M059J (cell line): ENCODE results near the gene DNMT3A. TPM values are rescaled to one million over a fixed set of nuclear protein-coding genes. Genes with fewer than 3 reads are reported as not detected.
A peak's percentile ranks its signal among the peaks of the same experiment; 100 is the strongest.

Experiments
- DNase-seq: peaks from one replicate; pipeline ENCODE4 v3.0.0-alpha.2; 2012; ENCODE audit warnings: low read depth
- total RNA-seq: library from RNA; depleted of rRNA; stranded (reverse); fragments of >200 nt; shearing (Covaris generic); gene quantifications from 2 replicates; pipeline ENCODE4 v1.2.3, GENCODE V29; 2014

Gene DNMT3A
- total RNA-seq, 1 experiment from 2014 or later = 3.9 TPM

DNA sequence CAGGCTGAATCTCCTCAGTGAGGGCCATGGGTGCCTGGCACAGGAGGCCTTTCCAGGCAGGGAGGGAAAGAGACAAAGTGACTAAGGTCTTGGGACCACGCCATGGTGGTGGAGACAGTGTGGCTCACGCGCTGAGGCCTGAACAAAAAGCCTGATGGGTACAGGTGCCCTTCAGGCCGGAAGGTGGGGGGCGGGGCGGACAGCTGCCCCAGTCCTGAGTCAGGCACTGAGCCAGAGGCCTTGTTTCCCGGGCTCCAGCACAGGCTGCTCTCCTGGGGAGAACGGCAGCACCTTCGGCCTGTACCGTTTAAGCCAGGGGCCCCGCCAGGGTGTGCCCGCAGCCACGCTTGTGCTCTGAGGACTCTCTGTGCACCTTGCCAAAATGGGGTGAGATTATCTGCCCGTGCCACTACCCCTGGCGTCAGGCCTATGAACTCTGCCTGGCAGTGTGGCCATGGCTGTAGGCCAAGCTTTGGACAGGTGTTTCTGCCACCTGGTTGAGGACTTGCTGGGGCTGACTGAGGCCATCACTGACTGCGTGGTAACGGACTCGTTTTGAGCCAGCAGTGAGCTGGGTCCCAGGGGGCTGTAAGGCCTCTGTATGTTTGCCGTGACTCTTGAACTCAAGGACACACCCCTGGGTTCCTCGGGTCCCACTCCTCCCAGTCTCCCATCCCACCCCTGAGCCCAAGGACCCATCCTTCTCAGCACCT lies 31.7 kb upstream of the DNMT3A start:
- no peak for DNase-seq

DNA sequence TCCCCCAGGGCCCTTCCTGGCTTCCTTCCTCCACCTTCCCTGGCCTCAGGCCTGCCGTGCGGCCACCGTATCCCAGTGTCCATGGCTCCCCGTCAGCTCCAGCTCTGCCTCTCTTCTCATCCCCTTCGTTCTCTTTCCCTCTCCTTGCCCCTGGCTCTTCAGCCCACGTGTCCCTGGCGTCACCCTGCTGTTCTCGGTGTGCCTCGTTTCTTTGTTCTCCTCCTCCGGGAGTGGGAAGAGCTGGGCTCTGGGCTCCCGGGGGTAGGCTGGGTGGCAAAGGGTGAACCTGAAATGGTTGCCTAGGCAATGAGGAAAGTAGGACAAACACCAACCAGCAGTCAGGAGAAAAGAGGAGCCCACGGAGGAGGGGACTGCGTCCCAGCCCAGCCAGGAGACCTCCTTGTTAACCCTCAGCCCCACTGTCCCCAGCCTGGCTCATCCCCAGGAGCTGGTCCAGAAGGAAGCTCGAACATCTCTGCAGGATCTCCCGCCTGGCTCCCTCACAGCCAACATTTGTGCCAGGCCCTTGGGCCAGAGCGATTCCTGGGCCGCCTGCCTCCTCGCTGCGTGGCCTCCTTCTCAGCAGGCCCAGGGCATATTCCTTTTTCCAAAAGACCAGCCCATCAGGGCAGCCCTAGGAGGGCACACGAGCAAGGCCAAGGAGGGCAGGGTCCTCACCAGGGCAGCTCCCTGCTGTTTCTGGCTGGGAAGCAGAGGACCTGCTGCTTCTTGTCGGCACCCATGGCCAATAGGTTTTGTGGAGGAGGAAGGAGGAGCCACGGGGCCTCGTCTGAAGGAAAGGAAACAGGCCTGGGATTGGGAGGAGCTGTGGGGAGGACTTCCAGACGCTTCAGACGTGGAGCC lies 30.9 kb upstream of the DNMT3A start:
- DNase-seq = no peak

DNA sequence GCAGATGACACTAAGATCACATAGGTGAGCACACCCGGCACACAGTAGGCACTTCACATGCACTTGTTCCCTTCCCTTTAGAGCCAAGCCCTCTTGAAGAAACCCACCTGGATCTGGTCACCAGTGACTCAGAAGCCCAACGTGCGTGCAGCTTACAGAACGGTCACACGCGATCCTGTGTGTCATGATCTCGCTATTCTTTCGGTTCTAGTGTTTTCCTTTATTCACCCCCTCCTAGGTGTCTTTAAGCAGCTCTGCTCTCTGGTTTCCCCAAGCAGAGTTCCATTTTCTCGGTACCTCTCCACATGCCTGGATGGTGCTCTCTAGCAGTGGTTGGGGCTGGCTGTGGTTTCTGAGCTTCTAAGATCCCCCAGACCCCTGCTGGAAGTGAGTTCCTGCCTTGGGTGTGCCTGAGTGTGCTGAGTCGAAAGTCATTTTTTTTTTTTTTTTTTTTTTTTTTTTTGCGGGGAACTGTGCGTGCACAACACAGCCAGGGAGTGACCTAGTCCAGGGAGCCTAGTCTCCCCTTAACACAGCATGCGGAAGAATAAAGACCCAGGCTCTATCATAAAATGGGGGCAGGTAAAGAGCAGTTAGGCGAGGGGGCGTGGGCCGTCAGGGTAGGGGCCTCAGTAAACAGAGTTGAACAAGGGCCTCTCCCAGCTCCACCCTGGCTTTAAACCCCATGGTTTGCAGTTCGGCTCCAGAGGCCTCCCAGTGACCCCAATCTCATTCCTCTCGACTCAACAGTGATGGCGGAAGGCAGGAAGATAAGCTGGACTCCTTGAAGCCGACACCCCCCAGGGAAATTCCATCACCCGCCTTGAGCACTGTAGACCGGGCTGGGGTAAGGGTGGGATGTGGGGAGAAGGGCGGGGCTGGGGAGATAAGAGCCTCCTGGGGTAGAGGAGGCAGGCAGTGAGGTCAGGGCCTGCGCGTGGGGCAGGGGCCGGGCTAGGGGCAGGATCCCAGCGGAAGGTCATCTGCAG lies 29.8 kb upstream of the DNMT3A start:
- DNase-seq = no peak

DNA sequence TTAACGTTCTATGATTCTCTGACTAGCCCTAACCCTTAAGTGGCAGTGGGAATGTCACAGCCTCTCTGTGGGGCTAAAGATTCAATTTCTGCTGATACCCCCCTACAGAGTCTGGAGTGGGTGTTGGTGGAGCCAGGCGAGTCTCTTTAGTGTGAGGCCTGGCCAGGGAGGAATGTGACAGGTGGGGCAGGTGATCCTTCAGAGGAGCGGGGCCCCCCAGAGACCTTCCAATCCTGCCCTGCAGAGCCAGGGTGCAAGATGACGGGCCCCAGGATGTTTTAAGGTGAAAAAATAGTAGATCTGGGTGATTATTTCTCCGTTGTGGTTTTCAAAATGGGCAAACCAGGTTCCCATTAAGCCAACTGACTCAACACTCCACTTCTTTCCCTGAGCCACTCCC lies 28.2 kb upstream of the DNMT3A start:
- DNase-seq = no peak

DNA sequence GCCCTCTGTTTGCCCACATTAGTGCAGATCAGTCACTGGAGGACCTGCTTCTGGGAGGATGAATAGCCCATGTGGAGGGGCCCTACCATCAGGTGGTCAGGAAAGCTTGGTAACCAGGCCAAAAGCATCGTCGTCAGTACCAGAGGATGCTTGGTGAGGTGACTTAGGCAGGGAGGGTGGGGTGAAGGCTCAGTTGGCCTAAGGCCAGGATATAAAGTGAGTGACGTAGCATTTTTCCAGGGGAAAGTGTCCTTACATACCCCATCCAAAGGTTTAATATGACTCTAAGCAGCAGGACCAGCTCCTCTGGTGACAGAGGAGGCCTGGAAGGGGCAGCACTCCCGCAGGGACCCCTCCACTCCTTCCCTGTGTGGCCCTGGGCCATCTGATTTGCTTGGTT lies 27.7 kb upstream of the DNMT3A start:
- DNase-seq = no peak

DNA sequence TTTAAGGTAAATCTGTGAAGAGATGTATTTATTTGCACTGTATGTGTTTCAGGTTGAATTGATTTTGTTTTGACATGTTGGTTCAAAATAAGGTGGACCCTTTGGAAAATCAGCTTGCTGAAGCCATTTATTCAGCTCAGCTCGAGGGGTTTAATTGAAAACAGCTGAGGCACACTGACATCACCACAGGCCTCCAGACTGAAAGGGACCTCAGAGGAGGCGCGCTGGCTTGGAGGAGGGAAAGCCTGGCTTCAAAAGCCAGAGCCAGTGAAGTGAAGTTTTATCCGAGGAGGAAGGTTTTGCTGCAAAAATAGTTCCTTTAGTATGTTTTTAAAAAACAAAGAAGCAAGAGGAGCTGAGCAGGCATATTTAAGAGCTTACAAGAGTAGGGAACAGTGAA lies 26.9 kb upstream of the DNMT3A start:
- DNase-seq = no peak

DNA sequence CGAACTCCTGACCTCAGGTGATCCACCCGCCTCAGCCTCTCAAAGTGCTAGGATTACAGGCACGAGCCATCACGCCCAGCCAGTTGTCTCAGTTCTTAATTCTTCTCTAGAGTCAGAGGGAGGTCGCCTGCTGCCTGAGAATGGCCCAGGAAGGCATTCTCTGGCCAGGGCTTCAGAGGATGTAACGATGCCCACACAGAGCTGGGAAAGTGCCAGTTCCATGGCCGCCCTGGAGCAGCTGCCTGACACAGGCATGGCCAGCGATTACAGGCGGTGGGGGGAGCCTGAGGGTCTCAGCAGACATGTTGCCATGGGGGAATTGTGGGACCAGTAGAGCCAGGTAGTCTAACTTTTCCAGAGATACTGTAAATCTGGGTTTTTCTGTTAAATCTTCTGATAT lies 25.6 kb upstream of the DNMT3A start:
- DNase-seq = no peak

DNA sequence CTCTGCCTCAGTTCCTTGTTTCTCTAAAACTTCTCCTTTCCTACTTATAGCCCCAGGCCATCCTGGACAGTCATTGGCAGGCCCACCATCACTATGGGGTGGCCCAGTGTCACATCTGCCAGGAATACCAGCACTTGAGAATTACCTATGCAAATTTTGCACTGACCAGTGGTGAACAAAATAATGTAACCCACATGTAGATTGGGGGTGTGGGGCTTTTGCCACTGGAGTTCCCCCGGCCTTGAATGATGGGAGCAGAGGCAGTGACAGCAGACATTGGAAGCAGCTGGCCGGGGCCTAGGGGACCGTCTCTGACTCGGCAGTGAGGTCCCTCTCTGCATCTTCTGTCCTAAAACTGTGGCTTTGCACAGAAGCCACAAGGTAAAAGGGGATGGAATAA lies 24.9 kb upstream of the DNMT3A start:
- no peak for DNase-seq

DNA sequence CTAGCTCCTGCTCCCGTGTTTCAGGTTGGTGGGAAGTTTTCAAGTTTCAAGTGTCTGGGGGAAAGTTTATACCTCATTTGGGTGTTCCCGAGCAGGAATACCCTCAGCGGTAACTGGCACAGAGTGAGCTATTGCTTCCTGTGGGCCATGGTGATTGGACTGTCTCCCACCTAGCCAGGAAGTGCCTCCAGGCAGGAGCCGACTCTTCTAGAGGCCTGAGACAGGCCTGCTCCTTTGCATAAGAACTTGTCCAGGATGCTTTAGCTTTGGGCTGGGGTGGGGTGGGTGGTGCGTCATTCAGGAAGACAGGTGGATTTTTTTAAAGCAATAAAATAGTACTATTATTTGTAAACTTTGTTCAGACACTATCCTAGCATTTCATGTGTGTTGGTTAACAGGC lies 23.5 kb upstream of the DNMT3A start:
- peak; percentile 57 for DNase-seq

DNA sequence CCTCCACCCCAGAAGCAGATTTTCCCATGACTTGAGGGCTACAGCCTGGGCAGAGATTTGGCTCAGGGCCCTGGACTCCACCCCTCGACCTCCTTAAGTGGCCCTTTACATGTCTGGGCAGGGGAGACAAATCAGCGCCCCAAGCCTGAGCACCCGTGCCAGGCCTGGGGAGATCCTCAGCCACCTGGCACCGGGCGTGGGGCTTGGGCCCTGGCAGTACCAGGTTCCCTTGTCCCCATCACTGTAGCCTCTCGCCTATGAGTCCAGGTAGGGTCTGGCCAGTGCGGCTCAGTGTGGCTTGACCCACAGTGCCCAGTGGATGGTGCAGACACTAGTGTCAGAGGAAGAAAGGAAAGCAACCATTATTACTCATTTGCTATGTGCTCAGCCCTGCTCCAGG lies 22.0 kb upstream of the DNMT3A start:
- DNase-seq = no peak

DNA sequence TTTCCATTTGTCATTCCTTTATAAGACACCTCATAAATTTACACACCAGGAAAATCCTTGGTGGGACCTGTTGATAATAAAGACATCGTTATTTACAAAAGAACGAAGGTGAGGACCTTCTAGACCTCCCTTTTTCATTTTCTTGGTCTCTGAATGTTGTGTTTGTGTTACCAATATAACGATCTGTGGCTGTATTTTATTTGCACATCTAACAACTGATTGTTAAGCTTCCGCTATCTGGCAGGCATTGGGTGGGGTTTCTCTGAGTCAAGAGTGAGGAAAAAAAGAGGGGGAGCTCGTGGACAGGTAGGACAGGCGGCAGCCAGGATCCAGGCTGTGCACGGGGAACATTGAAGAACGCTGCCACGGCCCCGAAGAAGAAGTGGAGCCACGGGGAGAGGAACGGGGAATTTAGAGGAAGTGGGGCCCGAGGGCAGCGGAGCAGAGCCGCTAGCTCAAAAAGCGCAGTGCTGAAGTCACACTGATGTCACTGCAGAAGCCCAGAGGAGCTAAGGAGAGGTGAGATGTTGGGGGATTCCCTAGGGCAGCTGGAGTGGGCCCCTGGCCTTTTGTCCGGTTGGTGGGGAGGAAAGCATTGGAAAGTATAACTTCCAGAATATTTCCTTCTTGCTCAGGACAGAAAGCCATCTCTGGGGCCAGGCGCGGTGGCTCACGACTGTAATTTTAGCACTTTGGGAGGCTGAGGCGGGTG lies 20.9 kb upstream of the DNMT3A start:
- no peak for DNase-seq

DNA sequence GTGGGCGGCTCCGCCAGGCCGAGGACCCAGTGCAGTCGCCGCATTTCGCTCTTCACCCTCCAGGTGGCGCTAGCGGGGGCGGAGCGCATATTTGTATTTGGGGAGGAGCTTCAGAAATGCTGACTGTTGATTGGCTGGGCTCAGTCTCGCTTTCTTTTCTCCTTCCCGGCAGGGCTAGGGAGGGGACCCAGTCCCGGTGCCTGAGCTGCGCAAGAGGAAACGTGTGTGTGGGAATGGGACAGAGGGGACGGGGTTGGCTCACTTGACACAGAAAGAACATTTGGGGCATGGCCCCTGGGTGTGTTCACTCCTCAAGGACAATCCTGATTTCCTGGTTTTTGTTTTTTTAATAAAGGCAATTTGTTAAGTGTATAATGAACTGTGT lies 20.3 kb upstream of the DNMT3A start:
- DNase-seq = peak; percentile 85

DNA sequence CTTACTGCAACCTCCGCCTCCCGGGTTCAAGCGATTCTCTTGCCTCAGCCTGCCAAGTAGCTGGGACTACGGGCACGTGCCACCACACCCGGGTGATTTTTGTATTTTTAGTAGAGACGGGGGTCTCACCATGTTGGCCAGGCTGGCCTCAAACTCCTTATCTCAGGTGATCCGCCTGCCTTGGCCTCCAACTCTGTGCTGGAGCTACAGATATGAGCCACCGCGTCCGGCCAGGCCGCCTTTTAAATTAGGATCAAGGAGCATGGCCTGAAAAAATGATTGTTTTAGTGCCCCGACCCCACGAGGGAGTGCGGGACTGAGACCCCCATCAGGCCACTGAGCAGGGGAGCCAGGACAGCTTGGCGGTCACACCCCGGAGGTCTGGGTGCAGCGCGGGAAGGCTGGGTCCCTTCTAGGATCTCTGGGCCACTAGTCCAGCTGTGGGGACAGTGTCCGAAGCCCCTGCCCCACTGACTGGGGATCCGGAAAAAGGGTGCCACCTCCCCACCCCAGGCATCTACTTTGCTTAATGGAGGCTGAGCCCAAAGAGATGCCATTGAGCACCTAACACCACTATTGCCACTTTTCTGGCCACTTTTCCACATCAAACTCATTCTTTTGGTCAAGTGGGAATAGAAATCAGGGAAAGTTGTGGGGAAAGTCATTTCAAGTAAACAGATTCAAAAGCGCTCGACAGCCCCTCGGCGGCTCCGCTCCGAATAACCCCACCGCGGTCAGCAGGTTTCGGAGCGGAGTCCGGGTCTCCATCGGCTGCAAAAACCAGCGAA lies 19.7 kb upstream of the DNMT3A start:
- no peak for DNase-seq

DNA sequence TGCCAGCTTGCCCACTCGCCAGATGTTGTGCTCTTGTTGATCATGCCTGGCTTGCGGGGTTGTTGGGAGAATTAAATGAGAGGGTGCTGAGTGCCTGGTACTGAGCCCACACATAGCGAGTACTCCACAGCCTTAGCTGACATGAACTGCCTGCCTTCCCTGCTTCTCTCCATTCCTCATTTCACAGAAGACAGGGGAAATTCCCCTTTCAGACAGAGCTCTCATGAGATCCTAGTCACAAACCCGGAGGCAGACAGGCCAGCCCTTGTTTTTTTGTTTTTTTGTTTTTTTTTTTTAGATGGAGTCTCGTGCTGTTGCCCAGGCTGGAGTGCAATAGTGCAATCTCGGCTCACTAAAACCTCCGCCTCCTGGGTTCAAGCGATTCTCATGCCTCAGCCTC lies 17.1 kb upstream of the DNMT3A start:
- no peak for DNase-seq

DNA sequence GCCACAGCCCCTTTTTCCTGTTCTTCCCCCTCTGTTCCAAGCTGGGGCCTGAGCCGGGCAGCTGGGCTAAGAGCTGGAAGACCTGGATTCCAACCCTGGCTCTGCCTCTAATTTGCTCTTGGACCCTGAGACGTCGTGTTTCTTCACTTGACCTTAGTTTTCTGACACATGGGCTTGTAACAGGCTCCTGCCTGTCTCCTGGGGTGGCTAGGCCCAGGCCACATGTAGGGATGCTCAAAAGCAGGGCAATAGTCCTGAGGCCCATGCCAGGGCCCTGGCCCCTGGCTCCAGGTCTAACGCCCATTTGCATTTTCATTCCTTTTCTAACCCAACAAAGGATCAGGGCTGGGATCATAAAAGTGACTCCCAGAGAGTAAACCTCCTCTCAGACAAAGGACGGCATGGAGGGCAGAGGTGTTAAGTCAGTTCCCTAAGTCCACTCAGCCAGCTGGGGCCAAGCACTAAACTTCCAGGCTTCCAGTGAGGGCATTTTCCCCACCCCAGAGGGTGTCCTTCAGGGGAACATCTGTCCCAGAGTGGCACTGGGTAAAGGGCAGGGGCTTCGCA lies 16.6 kb upstream of the DNMT3A start:
- no peak for DNase-seq

DNA sequence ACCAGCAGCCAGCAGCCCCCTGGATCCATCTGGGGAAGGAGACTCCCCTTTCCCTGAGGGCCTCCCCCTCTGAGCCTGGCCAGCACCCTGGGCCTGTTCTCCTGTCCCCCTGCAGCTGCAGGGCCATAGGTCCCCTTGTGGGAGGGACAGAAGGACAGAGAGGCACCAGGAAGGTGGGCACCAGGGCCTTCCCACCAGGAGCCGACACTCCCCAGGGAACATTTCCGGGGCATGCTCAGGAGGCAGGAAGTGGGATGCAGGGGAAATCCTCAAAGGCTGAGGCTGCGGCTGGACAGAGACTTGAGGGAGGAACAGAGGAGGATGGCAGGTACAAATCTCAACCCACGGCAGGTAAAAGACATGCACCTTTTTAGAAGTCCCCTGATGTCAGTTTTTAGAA lies 14.4 kb upstream of the DNMT3A start:
- no peak for DNase-seq

DNA sequence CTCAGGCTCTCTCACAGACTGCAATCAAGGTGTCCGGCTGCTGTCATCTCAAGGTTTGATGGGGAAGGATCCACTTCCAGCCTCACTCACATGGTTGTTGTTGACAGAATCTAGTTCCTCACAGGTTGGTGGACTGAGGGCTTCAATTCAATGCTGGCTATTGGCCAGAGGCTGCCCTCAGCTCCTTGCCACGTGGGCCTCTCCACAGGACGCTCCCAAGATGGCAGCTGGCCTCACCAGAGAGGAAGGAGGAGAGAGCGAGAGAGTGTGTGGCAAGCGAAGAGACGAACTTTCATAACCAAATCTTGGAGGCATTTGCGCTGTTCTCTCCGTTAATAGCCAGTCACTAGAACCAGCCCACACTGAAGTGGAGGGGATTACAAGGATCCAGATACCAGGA lies 13.5 kb upstream of the DNMT3A start:
- no peak for DNase-seq

DNA sequence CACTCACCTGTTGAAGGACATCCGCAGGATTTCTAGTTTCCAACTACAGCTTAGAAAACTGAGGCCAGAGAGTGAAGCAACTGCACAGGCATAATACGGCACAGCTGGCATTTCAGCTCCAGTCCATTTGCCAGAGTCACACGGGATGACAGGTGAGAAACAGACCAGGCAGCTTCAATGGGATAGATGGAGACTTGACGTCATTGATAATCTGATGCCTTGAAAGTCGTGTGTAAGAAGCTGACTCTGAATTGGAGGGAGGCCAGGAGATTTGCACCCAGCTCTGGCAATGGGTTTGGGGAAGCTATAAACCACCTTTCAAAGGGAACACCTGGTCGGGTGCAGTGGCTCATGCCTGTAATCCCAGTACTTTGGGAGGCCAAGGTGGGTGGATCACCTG lies 12.4 kb upstream of the DNMT3A start:
- no peak for DNase-seq

DNA sequence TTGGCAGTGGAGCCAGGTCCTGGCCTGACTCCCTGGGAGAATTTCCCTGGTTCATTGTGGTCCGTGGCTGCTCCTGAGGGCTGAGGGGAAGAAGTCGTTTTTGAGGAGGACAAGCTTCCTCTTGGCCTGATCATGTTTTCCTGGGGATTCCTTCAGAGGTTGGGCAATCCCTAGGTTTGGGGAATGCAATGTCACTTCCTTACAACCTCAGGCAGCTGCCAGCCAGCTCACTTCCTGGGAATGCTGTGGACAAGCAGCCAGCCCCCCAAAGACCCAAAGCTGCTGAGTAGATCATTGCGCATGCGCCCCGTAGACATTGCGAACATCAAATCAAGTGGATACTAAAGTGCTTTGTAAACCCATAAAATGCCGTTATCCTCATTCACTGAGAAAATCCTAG lies 7.7 kb upstream of the DNMT3A start:
- DNase-seq = peak; percentile 47

DNA sequence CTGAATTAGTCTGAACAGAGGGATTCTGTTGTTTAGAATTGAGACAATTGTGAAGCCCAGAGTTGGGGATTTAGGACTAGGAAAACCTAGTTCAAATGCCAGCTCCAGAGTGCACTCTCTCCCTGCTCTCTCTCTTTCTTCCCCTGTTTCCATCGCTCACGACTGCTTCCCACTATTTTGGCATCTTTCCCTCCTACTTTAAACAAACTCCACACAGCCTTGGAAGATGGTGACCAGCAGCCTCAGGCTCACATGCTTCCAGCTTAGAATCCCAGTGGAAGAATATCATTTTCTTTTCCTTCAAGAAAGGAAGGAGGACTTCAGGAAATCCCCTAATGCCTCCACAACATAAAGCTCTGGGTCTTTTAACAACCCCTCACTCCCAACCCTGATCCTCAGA lies 6.1 kb upstream of the DNMT3A start:
- DNase-seq = peak; percentile 42
